Epithelial cell of proximal tubule (primary cell): Measurements from ENCODE around the gene SPRR4. TPM values are rescaled to one million over a fixed set of nuclear protein-coding genes. Genes with fewer than 3 reads are reported as not detected.

Experiments used
- DNase-seq: peaks from one replicate; pipeline ENCODE4 v3.0.0-alpha.2; 2011; ENCODE audit warnings: low read depth
- H3K4me3 ChIP-seq: 2 replicates; pipeline ENCODE4 v1.5.1; 2011; ENCODE audit warnings: low read depth, mild to moderate bottlenecking, low read length
- CTCF ChIP-seq: conservative IDR thresholded peaks from 2 replicates; pipeline ENCODE4 v1.5.1; 2012; ENCODE audit warnings: low read depth, mild to moderate bottlenecking, low read length
- total RNA-seq: library from RNA; depleted of rRNA; stranded (reverse); fragments of >200 nt; gene quantifications from 2 replicates; pipeline ENCODE4 v1.2.3, GENCODE V29; 2015

Gene SPRR4
- total RNA-seq: not detected in 2 replicates

- TF ChIP-seq CTCF: no peak
- no peak for DNase-seq
- no peak within 1 kb of the TSS for H3K4me3 ChIP-seq
Observed at GRCh38 chr1:152970495-152970894, at the start of gene SPRR4. Gene SPRR4, plus strand, starts transcription at chr1:152970648. Its CDS starts 1,243 bp downstream, at chr1:152971891.

GRCh38 chr1:152924191-152924590, 46.3 kb upstream of the SPRR4 start:
- no peak for TF ChIP-seq CTCF
- H3K4me3 ChIP-seq: no peak overlapping the region
- DNase-seq: no peak

GRCh38 chr1:152926091-152926490, 44.4 kb upstream of the SPRR4 start:
- peak; percentile 60 for TF ChIP-seq CTCF
- no peak overlapping the region for H3K4me3 ChIP-seq
- no peak for DNase-seq

- no peak overlapping the region for H3K4me3 ChIP-seq
- no peak for TF ChIP-seq CTCF
- no peak for DNase-seq
Observed at GRCh38 chr1:152928671-152929070, 41.8 kb upstream of the SPRR4 start.

GRCh38 chr1:152932170-152932811, 38.2 kb upstream of the SPRR4 start:
- DNase-seq: no peak
- no peak overlapping the region for H3K4me3 ChIP-seq
- TF ChIP-seq CTCF: no peak

- no peak for TF ChIP-seq CTCF
- H3K4me3 ChIP-seq: no peak overlapping the region
- DNase-seq: no peak
Observed at GRCh38 chr1:152933196-152933595, 37.3 kb upstream of the SPRR4 start.

- TF ChIP-seq CTCF: no peak
Observed at GRCh38 chr1:152940614-152941013, 29.8 kb upstream of the SPRR4 start.

More at GRCh38 chr1:152940614-152941013, 29.8 kb upstream of the SPRR4 start:
- no peak for DNase-seq
- H3K4me3 ChIP-seq: no peak overlapping the region
